ENCODE data around the gene FMO3.

DNA sequence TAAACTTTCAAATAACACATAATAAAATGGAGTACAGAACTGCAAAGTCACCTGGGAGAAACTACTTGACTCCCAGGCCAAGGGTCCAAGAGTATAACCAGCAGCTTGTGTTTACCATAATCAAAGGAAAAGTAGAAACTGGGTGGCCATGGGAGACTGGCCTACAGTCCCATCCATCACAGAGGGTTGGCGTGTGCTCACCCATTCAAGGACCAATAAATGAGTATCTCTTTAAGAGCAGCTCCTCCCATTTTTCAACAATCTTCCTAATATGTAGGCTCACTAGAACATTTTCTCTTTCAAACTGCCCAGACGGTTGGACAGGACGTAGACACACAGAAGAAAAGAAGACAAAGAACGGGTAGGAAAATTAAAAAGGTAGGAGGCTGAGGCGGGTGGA, at the start of gene FMO3:
- TF ChIP-seq GATA2 (IDR thresholded peaks at IDR 0.05; ENCODE audit: low read depth, low read length) = no peak
- no peak for TF ChIP-seq GATA3 (IDR thresholded peaks at IDR 0.05; ENCODE audit: low read depth, low read length)
